Lung microvascular endothelial cell (primary cell): ENCODE measurements around the gene CCDC182. TPM values are rescaled to one million over a fixed set of nuclear protein-coding genes. Genes with fewer than 3 reads are reported as not detected.

Source experiments
- DNase-seq, 2 donors: peaks; one replicate each; pipeline versions ENCODE4 v3.0.0 to v3.0.0-alpha.2; 2010; ENCODE audit warnings: low read depth in 2 of 2
- total RNA-seq: library from RNA; depleted of rRNA; stranded (reverse); fragments of >200 nt; gene quantifications from 2 replicates; pipeline ENCODE4 v1.2.1, GENCODE V29; 2014

The CCDC182 gene
- total RNA-seq, 1 donor from 2014 or later, result not detected

GRCh38 chr17:57757735-57758134, 12.6 kb upstream of the CCDC182 start:
- no peak for DNase-seq

DNA sequence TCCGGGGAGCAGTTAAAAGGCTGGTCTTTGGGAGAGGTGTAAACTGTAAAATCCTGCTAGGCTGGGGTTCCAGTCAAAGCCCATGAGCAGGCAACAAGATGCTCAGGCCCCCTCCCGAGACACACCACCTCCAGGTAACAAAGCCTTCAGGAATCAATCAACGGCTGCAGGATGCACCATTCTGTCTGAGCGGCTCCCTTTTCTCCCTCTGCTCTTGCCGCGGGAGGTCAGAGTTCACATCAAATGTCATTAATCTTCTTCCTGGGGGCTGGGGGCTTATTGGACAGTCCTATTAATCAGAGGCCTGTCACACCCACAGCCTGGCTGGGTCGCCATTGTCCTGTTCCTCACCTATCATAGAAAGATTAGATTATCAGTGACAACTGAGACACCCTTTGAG, 11.9 kb upstream of the CCDC182 start:
- no peak for DNase-seq

GRCh38 chr17:57755480-57756070, 10.5 kb upstream of the CCDC182 start:
- no peak for DNase-seq

DNA sequence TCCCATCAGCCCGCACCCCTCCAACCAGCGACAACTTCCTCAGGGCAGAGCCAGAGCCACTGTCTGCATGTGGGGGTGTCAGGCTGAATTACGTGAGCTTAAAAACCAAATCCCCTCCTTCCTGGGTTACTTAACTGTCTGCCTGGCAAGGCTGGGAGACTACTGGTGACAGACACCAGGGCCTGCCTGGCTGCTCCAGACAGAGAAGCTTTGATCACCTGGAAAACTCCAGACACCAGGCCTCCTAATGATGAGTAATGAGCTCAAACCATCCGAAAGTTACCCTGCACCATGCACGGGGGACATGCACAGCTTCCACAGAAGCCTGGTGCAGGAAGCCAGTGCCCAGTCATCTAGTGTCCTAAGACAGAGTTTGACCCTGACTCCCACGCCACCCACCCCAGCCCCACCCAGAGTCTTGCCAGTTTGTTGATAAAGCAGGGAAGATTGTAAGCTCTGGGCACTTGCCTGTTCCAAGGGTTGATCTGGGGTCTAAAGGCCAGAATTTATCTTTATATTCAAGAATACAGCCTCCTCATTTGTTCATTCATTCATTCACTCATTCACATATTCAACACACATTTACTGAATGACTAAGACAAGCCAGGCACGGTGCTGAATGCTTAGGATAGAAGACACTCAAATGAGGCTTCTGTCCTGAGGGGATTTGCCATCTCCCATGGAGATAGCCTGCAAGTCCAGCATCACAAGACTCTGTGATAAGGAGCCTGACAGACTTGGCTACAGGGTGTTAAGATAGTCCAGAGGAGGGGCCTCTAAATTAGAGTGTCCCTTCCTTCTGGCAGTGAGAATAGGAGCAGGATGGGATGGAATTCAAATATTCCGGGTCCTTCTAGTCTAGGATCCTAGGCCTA, 7.2 kb upstream of the CCDC182 start:
- DNase-seq, result no peak

GRCh38 chr17:57751348-57751971, 6.4 kb upstream of the CCDC182 start:
- DNase-seq, result peak in 1 of 2 donors; percentile 7

- no peak for DNase-seq
Observed at GRCh38 chr17:57750895-57751294, 5.8 kb upstream of the CCDC182 start.

DNA sequence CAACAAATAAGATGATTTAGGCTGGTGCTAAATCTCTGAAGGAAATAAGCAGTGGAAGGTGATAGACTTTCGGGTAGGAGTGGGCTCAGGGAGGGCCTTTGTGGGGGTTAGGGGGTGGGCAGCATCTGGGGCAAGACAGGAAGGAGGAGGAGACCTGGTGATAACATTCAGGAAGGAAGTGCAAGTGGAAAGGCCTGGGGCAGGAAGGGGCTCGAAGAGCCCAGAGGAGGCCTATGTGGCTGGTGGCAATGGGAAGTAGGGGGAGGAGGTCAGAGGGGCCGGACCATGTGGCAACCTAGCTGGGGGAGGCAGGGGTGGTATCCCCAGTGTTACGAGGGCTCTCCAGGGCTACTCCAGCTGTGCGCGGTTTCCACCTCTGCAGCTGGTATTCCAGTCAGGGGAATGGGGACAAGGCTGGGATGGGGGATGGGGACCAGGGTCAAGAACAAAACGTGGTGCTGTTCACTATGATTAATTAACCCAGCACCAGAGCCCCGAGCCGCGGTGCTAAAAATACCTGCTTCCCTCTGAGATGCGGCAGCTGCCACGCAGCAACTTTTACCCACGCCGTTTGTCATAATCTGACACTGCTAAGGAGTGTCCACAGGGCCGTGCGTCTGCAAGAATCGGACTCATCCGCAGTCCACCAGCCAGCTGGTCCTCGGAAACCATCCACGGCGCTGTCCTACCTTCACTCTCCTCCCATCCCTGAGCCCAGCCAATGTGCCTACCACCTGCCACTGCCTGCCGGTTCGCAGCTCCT, 5.2 kb upstream of the CCDC182 start:
- no peak for DNase-seq

DNA sequence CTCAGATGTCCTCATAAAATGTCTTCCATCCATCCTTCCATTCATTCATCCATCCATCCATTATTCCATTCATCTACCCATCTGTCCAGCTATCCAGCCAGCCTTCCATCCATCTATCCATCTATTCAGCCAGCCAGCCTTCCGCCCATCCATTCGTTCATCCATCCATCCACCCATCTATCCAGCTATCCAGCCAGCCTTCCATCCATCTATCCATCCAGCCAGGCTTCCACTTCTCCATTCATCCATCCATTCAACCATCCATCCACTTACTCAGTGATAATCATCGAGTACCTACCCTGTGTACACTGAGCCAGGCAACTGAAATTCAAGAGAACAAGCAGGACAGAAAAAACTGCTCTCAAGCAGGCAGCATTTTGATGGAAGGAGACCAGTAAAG, 4.6 kb upstream of the CCDC182 start:
- no peak for DNase-seq

- peak; percentile 77 to 83 for DNase-seq
Observed at GRCh38 chr17:57747221-57748017, 2.3 kb upstream of the CCDC182 start.

DNA sequence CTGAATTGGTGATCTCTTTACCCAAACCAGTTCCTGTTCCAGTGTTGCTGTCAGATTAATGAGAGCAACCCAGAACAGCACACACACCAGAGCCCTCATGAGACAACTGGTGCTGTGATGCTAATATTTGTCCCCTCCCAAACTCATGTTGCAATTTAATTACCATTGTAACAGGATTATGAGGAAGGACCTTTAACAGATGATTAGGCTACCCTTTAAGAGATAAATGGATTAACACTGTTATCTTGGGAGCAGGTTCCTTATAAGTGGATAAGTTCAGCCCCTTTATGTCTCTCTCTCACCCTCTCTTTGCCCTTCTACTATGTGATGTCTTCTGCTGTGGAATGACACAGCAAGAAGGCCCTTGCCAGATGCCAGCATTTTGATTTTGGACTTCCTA, 1.1 kb upstream of the CCDC182 start:
- no peak for DNase-seq

DNA sequence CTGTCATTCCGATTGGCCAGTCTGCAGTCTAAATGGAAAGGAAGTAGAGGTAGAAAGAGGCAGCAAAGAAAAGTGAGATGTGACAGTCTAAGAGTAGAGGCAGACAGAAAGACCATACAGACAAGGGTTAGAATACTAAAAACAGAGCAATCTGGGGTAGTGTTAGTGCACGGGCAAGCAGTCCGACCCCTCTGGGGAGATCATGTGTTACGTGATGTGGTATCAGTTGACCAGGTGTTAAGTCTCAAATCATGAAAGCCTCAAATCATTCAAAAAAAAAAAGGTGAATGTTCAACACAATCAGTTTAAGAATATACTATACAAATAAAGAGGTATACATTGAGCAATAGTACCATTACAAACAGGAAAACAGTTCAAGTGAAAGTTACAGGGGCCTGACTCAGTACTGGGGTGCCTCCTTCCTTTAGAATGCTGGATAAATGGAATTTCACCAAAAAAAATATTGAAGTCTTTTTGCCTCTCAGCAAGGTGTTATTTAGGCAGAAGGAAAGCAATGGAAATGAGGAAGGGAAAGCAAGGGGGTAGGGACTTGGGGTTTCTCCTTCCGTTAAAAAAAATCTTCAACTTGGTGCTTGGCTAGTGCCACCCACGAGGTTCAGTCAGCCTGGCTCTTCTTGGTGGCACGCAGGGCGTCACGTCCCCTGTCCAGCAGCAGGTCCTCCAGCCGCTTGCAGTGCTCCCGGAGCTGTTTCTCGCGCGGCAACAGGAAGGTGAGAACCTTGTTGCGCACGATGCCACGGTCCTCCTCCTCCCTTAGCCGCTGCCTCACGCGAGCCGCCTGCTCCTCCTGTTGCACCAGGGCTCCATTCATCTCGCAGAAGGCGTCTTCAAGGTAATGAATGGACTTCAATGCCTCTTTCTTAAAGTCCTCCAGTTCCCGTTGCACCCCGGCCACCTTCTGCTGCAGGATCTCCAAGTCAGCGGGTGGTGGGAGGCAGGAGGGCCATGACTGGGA, 616 bp downstream of the CCDC182 start:
- DNase-seq, result no peak

DNA sequence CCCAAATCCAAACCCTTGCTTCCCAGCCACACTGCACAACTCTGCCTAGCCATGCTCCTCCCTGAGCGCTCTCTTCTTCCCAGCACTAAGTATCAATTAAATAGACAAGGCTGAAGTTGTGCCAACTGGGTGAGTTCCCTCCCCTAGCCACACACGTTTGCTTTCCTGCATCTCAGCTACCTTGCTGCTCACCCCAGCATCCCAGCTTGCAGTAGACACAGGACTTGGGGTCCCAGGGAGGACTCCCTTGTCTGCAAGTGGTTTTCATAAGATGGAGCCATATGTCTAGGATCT, 4.9 kb downstream of the CCDC182 start:
- no peak for DNase-seq

GRCh38 chr17:57739402-57740234, 5.5 kb downstream of the CCDC182 start:
- peak; percentile 8 to 13 for DNase-seq

DNA sequence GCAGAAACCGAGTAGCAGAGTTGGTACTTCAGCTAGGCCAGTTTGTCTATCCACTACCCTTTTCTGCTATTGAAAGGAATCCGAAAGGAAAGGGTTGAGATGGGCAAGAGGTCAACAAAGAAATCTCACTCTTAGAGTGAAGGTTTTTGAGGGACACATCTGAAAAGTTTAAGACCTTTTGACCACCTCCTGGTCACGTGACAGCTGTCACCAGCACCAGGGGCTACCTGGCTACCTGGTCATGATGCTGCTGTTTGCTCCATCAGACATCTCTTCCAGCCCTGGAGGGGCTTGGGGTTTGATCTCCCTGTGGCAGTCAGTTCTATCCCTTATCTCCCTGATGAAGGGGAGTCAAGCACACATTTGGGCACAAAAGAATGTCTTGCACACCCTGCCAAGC, 7.6 kb downstream of the CCDC182 start:
- DNase-seq, result no peak

DNA sequence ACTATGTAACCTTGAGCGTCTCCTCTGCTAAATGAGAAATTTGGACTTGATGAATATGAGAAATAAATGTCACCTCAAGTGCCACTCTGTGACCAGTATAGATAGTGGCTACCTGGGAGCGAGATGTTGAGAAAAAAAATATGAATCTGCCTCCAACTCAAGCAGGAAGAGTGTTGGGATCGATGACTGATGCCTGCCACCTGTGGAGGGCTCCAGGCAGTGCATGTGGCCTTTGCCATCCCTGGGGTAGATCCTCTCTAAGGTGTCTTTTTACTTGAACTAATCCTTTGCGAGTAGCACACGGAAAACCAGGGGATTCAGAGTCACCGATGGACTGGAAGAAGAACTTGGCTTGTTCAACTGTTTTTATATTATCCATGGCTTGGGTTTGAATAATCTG, 9.4 kb downstream of the CCDC182 start:
- DNase-seq, result no peak

- DNase-seq, result no peak
Observed at GRCh38 chr17:57735230-57735629, 9.9 kb downstream of the CCDC182 start.

- no peak for DNase-seq
Observed at GRCh38 chr17:57733085-57733484, 12.0 kb downstream of the CCDC182 start.

- DNase-seq, result no peak
Observed at GRCh38 chr17:57732062-57732461, 13.0 kb downstream of the CCDC182 start.

DNA sequence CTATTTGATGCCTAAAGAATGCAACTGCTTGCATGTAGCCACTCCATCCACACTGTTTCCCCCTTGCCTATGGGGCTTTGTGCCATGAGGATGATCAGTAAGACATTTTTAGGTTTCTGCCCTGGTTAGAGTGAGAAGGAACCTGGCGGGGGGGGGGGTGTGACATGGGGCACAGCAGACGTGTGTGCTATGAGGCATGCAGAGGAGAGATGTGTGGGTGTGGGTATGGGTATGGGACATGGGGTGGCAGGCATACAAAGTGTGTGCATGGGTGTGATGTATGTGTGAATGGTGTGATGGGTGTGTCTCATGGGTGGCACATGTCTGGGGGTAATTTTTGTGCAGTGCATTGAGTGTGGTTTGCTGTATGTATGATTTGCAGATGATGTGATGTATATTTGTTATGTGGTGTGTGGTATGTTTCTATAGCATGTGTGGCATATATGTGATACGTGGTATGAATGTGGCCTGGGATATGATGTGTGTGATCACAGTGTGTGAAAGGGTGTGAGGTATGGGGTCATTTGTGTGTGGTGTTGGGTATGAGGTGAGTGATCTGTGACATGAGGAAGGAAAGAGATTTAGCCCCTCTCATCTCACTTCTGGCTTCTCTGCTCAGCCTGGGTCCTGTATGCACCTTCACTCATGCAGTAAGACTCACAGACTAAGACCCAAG, 14.9 kb downstream of the CCDC182 start:
- DNase-seq, result no peak
